Spleen (tissue), 11 donors: ENCODE results near the gene GIPC2. TPM values are rescaled to one million over a fixed set of nuclear protein-coding genes. Genes with fewer than 3 reads are reported as not detected.

Experiments
- DNase-seq: peaks from one replicate; pipeline ENCODE4 v3.0.0-alpha.2; 2020
- H3K27ac ChIP-seq, 8 donors: fragments of 200-600 bp; sonication (generic) in 7 of 8; 1 replicate in 4 of 8; 2 replicates in 4 of 8; pipeline versions ENCODE4 v1.5.0 to v1.8.0; 2016 to 2021; ENCODE audit warnings: inconsistent platforms in 4 of 8, mild to moderate bottlenecking in 4 of 8, moderate library complexity in 1 of 8
- H3K27me3 ChIP-seq, 7 donors: fragments of 200-600 bp; sonication (generic) in 6 of 7; replicated peaks in 1 of 7; 1 replicate in 4 of 7; 2 replicates in 3 of 7; pipeline versions ENCODE4 v1.5.0 to v1.8.0; 2016 to 2021; ENCODE audit warnings: inconsistent platforms in 3 of 7, mild to moderate bottlenecking in 1 of 7
- H3K36me3 ChIP-seq, 6 donors: fragments of 200-600 bp; sonication (generic) in 5 of 6; 1 replicate in 4 of 6; 2 replicates in 2 of 6; pipeline versions ENCODE4 v1.5.0 to v1.8.0; 2016 to 2021; ENCODE audit warnings: inconsistent platforms in 2 of 6
- H3K4me1 ChIP-seq, 6 donors: fragments of 200-600 bp; sonication (generic) in 5 of 6; 1 replicate in 3 of 6; 2 replicates in 3 of 6; pipeline versions ENCODE4 v1.5.0 to v1.8.0; 2016 to 2021; ENCODE audit warnings: inconsistent platforms in 3 of 6
- H3K4me3 ChIP-seq, 8 donors: fragments of 200-600 bp; sonication (generic) in 7 of 8; 1 replicate in 4 of 8; 2 replicates in 4 of 8; pipeline versions ENCODE4 v1.5.0 to v1.8.0; 2016 to 2021; ENCODE audit warnings: inconsistent platforms in 4 of 8, mild to moderate bottlenecking in 4 of 8, moderate library complexity in 2 of 8
- H3K9me3 ChIP-seq, 8 donors: fragments of 200-600 bp; sonication (generic) in 7 of 8; 1 replicate in 4 of 8; 2 replicates in 4 of 8; pipeline versions ENCODE4 v1.5.0 to v1.8.0; 2016 to 2021; ENCODE audit warnings: inconsistent platforms in 4 of 8
- CTCF ChIP-seq, 11 experiments: fragments of 200-600 bp in 7 of 11; fragments of 450-650 bp in 4 of 11; sonication (generic) in 4 of 11; IDR thresholded peaks in 8 of 11; conservative IDR thresholded peaks in 3 of 11; 1 replicate in 7 of 11; 2 replicates in 4 of 11; pipeline versions ENCODE4 v1.4.0 to v1.8.0; 2016 to 2021; ENCODE audit warnings: antibody characterized with exemption in 11 of 11, inconsistent platforms in 4 of 11, mild to moderate bottlenecking in 1 of 11
- POLR2A ChIP-seq, 3 donors: fragments of 450-650 bp; IDR thresholded peaks; one replicate each; pipeline ENCODE4 v1.5.1; 2017; ENCODE audit warnings: antibody characterized with exemption in 3 of 3, mild to moderate bottlenecking in 1 of 3
- POLR2AphosphoS5 ChIP-seq, 3 donors: sonication (generic); formaldehyde crosslinking; IDR thresholded peaks; one replicate each; pipeline ENCODE4 v1.5.1; 2017; ENCODE audit warnings: antibody characterized with exemption in 3 of 3
- WGBS, 5 donors: extraction: QIAGEN DNeasy Blood & Tissue Kit in 3 of 5; methylation state at CpG; one replicate each; pipeline versions ENCODE4 v1.1.5 to v1.1.7; 2013 to 2018; 5-methylcytosine and 5-hydroxymethylcytosine counted together
- intact Hi-C: fragments of 100-400 bp; cut with DNase I; formaldehyde crosslinking; loops from one replicate; pipeline ENCODE4 v1.15.0; 2023; ENCODE audit warnings: low total_unique reads
- polyA plus RNA-seq, 3 donors: library from polyadenylated mRNA; stranded (reverse); fragments of 200-250 nt; gene quantifications; one replicate each; pipeline ENCODE4 v1.2.1, GENCODE V29; 2013
- total RNA-seq, 7 donors: library from RNA; depleted of rRNA in 3 of 7; stranded (reverse); fragments of >200 nt in 3 of 7; fragmentation: NEBNext Ultra II Directional in 4 of 7; extraction: Animal tissue kit (Norgen Biotek cat#: 25700) in 4 of 7; gene quantifications; one replicate each; pipeline versions ENCODE4 v1.1.0 to v1.2.1, GENCODE V29; 2016 to 2021
- donor health status: healthy with polysubstance abuse.
- donor health status: DM: no; HTN: no; CAD: no; lungs with moderate emphysema.
- donor health status: DM: no; HTN: no; CAD: no.
- donor health status: Bipolar disorder and iron deficiency.
- donor health status: healthy.
- donor health status: DM: no; HTN: no; CAD: no.
- donor health status: DM: yes; HTN: yes; CAD: no.

GIPC2 gene
- total and polyA plus RNA-seq, 10 donors, result 5.5 to 49.9 (median 41.1) TPM

GRCh38 chr1:78032996-78033796, 12.6 kb upstream of the GIPC2 start:
- no peaks in the 10 kb centered on the region for H3K9me3 ChIP-seq
- 57 to 75% (median 66%) methylated on average over 4 of the region's 4 CpGs for WGBS, 5 donors
- H3K4me3 ChIP-seq, result no peak overlapping the region
- peaks cover 0 to 5% (median 0%) of the 10 kb centered on the region in 6 donors for H3K4me1 ChIP-seq
- no peak for DNase-seq
- H3K27ac ChIP-seq, result peak overlapping the region in 7 of 8 donors; percentile 23 to 82 (median 44)
- no peaks in the 10 kb centered on the region for H3K36me3 ChIP-seq
- no peak for TF ChIP-seq POLR2AphosphoS5 (IDR thresholded peaks at IDR 0.05)
- no peak for TF ChIP-seq CTCF (IDR thresholded peaks at IDR 0.05 in 8 of 11, conservative IDR thresholded peaks at IDR 0.05 in 3 of 11)
- TF ChIP-seq POLR2A (IDR thresholded peaks at IDR 0.05), result no peak
- no peaks in the 10 kb centered on the region for H3K27me3 ChIP-seq
- intact Hi-C loops, result no loop called here

- Histone ChIP-seq H3K9me3 (no peaks in the 10 kb centered on the region), H3K36me3 (no peaks in the 10 kb centered on the region), H3K4me3 (no peak overlapping the region), H3K27me3 (no peaks in the 10 kb centered on the region), H3K27ac (peak overlapping the region; percentile 8 to 82 (median 40)), H3K4me1 (peaks cover 0 to 5% (median 0%) of the 10 kb centered on the region in 6 donors)
- intact Hi-C loops, result no loop called here
- no peak for DNase-seq
- no peak for TF ChIP-seq POLR2AphosphoS5 (IDR thresholded peaks at IDR 0.05)
- no peak for TF ChIP-seq POLR2A (IDR thresholded peaks at IDR 0.05)
- no peak for TF ChIP-seq CTCF (IDR thresholded peaks at IDR 0.05 in 8 of 11, conservative IDR thresholded peaks at IDR 0.05 in 3 of 11)
- 74 to 88% (median 81%) methylated on average over 3 of the region's 3 CpGs for WGBS, 5 donors
Observed at GRCh38 chr1:78033797-78034172, 12.0 kb upstream of the GIPC2 start.

- TF ChIP-seq POLR2A (IDR thresholded peaks at IDR 0.05) (no peak), CTCF (IDR thresholded peaks at IDR 0.05 in 8 of 11, conservative IDR thresholded peaks at IDR 0.05 in 3 of 11) (no peak)
- peaks cover 0 to 5% (median 0%) of the 10 kb centered on the region in 6 donors for H3K4me1 ChIP-seq
- H3K27me3 ChIP-seq, result no peaks in the 10 kb centered on the region
- H3K4me3 ChIP-seq, result no peak overlapping the region
- no peaks in the 10 kb centered on the region for H3K36me3 ChIP-seq
- no peak for DNase-seq
- intact Hi-C loops, result no loop called here
- WGBS, 5 donors, result 87 to 100% (median 95%) methylated on average over 2 of the region's 2 CpGs
- H3K27ac ChIP-seq, result no peak overlapping the region
- no peaks in the 10 kb centered on the region for H3K9me3 ChIP-seq
Observed at GRCh38 chr1:78035121-78035520, 10.6 kb upstream of the GIPC2 start.

GRCh38 chr1:78036450-78036849, 9.3 kb upstream of the GIPC2 start:
- Histone ChIP-seq H3K4me3 (no peak overlapping the region), H3K27ac (no peak overlapping the region), H3K9me3 (no peaks in the 10 kb centered on the region), H3K27me3 (no peaks in the 10 kb centered on the region), H3K4me1 (peaks cover 0 to 6% (median 2%) of the 10 kb centered on the region in 6 donors), H3K36me3 (no peaks in the 10 kb centered on the region)
- DNase-seq, result no peak
- intact Hi-C loops, result no loop called here
- TF ChIP-seq POLR2AphosphoS5 (IDR thresholded peaks at IDR 0.05) (no peak), POLR2A (IDR thresholded peaks at IDR 0.05) (no peak), CTCF (IDR thresholded peaks at IDR 0.05 in 8 of 11, conservative IDR thresholded peaks at IDR 0.05 in 3 of 11) (no peak)
- 76 to 97% (median 78%) methylated on average over 5 of the region's 5 CpGs for WGBS, 5 donors
